Endometrium (tissue), 2 donors: ENCODE data around the gene SLC25A51.

ENCODE experiments used
- FAIRE-seq: peaks from 2 replicates; lab custom pipeline; 2012; peaks lifted over from hg19 to GRCh38; lab: Jason Lieb, UNC
- donor health status: control.
- donor health status: control.

Gene SLC25A51

DNA sequence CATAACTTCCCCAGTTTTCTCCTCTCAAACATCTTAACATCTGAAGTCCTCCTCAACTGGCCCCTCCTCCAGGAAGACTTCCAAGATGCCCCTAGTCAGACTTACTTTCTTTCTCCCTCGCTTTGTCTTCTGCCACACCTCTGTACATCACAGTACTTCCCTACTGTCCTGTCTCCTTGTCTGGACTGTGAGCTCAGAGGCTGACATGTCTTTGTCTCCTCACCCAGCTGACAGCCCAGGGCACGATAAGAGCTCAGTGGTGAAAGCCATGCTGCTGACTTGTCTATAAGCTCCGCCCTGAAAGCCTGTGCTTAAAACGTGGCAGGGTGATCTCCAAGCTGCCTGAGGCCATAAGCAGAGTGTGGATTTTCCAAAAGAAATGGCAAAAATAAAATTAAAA, 33.0 kb upstream of the SLC25A51 start:
- no peak for FAIRE-seq

DNA sequence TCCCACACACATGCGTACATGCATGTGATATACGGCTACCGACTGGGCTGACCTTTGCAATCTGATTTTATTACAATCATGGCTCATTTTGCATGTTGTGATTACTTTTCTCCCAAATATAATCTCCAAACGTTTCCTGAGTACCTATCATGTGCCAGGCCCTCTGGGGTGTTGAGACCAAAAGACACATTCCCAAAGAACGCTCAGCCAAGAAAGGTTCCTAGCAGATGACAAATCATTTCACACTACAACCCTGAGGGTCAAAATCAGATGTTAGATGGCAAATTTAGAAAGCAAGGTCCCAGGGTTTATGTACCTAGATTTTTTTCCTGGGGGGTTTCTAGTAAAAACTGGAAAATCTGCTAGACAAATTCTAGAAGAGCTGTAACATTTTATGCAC, 32.4 kb upstream of the SLC25A51 start:
- FAIRE-seq = no peak

DNA sequence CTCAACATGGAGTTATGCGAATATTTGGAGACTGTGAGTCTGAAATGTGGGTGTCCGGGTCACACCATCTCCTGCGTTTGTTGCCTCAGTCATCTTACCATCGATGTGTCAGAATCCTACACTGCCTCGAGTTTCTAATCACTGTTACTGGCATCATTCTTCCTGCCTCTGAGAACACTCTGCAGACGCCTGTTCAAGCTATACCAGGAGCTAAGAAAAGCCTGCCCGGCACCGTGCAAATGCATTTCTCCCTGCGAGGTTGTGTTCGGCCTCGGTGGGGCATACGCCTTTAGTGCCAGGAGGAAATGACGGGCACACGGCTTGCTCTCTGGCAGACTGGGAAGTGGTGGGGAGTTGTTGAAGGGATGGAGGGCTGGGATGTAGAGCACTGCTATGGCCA, 31.2 kb upstream of the SLC25A51 start:
- no peak for FAIRE-seq

- no peak for FAIRE-seq
Measured at GRCh38 chr9:37931592-37931991, 27.7 kb upstream of the SLC25A51 start.

DNA sequence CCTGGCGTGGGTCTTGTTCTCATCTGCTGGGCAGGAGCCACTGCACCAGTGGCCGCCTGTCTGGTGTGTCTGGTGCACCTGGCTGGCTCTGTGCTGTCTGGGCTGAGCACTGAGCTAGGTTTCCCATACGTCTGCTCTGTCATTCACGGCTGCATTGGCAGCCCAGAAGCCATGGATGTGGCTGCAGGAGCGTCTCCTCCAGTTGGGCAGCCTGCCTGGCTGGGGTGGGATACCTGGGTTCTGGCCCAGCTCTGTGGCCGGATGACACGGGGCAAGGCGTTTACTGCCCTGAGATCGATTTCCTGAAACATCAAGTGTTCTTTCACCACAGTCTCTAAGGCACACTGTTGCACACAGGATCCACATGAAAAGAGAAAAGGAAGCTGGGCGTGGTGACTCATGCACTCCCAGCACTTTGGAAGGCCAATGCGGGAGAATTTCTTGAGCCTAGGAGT, 25.5 kb upstream of the SLC25A51 start:
- no peak for FAIRE-seq

DNA sequence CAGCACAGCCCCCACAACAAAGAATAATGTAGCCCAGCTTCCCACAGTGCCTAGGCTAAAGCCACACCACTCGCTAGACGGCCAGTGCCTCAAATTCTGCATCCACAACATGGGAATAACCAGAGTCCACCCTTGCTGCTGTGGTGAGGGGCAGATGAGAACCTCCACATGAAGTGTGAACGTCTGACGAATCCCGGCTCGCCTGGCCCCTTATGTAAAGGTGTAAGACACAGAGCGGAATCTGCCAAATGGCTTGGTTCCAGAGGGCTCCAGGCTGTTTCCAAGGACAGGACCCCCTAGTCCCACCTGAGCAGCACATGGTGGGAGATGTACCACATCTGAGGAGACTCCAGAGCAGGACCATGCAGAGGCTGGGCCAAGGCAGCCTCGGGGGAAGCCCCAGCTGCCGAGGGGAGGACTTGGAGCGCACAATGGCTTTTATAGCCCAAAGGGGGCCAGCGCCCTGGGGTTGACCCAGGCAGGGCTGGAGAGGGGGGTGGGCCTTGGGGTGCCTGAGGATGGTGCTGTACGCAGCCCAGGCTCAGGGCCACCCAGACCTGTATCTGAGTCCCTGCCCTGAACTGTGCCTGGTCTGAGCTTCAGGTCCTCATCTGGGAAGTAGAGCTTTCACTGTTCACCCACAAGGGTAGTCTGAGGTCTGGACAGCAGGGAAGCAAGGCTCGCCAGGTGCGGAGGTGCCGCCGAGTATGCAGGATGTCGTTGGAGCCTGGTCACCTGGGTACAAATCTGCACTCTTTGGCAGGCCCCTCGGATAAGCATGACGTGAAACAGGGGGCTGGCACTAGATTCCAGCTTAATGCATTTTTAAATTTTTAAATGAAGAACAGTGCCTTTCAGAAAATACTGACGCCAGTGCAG, 24.9 kb upstream of the SLC25A51 start:
- no peak for FAIRE-seq

GRCh38 chr9:37927601-37928551, 23.9 kb upstream of the SLC25A51 start:
- FAIRE-seq = no peak

DNA sequence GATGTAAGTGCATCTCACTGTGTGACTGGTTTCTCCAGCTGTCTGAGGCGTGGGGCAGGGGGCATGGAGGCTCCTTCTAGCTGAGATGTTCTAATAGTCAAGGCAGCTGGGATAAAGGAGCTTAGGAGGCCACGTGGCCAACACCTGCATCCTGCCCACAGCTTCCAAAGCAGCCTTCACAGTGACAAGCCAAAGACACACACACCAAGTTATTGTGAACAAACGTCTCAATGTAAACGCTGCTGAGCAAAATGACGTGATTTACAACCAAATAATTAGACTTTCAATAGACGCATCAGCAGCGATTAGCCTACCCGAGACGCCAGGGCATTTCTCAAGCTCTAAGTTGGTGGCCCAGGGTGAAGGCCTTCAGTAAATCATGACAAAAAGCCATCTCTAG, 23.2 kb upstream of the SLC25A51 start:
- FAIRE-seq = no peak

GRCh38 chr9:37926737-37927118, 22.8 kb upstream of the SLC25A51 start:
- FAIRE-seq = no peak

DNA sequence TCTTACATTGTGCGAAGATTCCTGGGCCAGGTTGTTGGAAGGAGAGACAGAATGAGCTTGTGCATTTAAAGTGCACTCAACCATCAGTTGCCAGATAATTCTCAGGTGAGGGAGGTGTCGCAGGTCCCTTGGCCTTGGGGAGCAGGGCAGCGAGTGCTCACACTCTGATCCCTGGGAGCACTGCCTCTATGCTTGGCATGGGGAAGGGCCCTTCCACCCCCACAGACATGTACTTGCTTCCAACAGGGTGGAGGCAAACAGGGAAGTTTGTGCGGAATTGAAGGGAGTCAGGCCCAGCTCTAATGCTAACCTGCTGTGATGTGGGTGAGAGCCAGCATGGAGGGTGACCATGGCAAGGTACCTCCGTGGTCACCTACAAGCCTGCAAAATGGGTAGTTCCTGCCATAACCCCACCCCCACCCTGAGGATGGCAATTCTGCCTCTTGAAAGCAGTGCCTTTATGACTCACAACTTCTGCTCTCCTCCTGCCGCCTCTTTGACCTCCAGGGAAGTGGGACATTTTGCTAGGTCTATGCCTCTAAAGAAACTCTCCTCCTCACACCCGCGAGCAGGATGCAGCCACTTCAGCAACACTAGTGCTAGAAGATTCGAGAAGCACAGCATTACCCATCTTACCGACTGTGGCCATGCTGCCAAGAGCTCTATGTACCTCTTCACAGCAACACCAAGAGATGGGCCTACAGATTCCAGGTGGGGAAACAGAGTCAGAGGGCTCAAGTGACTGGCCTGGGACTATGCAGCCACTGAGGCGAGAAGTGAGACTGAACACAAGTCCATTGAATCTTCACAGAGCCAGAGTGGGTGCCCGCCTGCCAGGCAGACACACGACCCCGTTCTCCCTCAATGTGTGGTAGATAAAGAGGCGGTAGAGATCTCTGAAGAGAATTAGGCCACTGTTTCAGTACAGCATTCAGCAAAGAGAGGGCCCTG, 22.1 kb upstream of the SLC25A51 start:
- no peak for FAIRE-seq

DNA sequence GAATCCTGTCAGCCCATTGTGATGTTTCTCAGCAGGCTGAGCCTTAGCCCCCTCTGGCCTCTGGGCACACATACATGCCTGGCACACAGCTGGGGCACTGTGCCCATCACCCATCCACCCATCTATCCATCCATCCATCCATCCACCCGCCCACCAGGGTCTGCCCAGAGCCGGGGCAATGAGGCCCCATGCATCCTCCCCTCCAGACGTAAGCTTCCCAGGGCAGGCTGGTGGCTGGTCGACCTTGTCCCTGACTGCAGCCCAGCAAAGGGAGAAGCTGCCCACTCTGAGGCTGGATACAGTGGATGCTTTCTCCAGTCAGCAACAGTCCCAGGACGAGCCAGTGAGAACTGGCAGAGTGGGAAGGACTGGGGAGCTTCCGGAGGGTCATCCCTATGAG, 21.1 kb upstream of the SLC25A51 start:
- FAIRE-seq = no peak

DNA sequence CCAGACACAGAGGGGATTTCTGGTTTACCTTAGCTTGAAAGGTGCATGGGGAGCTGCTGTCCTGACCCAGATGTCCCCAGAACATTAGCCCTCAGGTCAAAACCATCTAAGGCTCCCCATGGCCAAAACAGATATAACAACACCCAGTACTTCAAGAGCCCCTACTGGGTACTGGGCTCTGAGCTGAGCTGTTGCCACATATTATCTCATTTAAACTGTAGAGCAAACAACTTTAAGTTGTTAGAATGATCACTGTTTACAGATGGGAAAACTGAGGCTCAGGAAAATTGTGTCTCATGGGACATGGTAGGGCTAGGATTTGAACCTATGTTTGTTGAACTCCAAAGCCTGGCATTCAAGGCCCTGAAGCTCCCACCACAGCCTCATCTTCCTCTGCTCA, 20.6 kb upstream of the SLC25A51 start:
- FAIRE-seq = no peak

GRCh38 chr9:37923796-37924427, 20.0 kb upstream of the SLC25A51 start:
- no peak for FAIRE-seq

GRCh38 chr9:37923118-37923795, 19.3 kb upstream of the SLC25A51 start:
- no peak for FAIRE-seq

- FAIRE-seq = no peak
Measured at GRCh38 chr9:37922363-37923117, 18.6 kb upstream of the SLC25A51 start.

- no peak for FAIRE-seq
Measured at GRCh38 chr9:37921546-37922300, 17.8 kb upstream of the SLC25A51 start.

DNA sequence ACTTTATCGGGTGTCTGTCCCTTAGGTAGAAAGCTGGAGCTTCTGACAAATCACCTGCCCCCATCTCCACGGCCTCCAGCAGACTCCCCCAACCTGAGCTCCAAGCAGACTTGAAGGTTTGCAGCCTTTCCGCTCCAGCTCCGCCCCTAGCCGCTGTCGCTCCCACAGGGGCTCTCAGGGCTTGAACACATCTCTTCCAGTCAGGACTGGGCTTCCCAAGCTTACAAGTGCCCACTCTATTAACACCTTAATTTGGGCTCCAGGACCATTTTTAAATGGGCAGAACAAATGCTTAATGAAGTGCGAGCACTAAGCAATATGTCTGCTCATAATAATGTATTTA, 17.2 kb upstream of the SLC25A51 start:
- FAIRE-seq = no peak

DNA sequence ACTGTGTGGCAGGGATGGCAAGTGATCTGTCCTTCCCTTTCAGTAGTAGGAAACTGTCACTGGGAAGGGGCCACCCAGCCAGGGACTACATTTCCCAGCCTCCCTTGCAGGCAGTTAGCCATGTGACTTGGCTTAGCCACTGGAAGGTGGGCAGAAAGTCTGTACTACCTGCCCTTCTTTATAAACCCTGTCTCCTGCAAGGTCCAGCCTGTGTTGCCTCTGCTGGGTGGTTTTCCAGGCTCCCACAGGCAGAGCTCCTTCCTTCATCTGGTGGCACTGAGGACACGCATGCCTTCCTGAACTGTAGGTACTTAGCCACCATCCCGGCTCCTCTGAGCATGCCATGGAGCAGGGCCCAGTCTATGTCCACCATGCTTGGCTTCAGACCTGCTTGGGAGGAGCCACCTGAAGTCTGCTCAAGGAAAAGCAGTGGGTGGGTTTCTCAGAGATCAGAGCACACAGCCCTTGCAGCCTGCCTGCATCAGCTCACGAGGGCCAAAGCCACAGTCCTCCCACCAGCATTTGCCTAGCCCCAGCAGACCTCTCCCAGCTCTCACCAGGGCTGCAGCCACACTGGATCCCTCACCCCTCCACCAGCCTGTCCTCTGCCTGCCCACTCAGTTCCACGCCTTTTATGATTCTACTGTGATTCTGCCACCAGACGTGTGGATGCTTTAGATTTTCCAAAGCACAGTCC, 16.7 kb upstream of the SLC25A51 start:
- no peak for FAIRE-seq

DNA sequence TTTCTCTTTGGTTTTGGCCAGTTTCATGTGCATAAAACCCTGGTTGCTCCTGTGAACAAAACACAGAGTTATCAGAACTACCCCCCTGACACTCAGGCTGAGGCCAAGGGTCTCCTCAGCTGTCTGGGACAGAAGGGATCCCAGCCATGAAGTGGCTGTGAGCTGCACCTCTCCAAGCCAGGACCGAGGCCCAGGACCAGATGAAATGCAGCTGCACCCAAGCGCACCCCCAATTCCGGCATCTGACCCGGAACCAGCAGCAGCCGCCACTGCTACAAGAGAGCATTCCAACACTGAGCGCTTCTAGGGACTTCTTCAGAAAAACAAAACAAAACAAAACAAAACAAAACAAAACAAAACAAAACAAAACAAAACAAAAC, 16.0 kb upstream of the SLC25A51 start:
- FAIRE-seq = no peak
